Fibroblast of villous mesenchyme (primary cell): ENCODE data around the gene GOLIM4. TPM values are rescaled to one million over a fixed set of nuclear protein-coding genes. Genes with fewer than 3 reads are reported as not detected.

ENCODE experiments used
- DNase-seq: peaks from one replicate; pipeline ENCODE4 v3.0.0-alpha.2; 2010; ENCODE audit warnings: low read depth
- H3K4me3 ChIP-seq: 2 replicates; pipeline ENCODE4 v1.5.1; 2011; ENCODE audit warnings: low read depth, mild to moderate bottlenecking, low read length
- total RNA-seq: library from RNA; depleted of rRNA; stranded (reverse); fragments of >200 nt; gene quantifications from 2 replicates; pipeline ENCODE4 v1.2.3, GENCODE V29; 2012
- TF ChIP-seq, protein P1 (sequence below): IDR thresholded peaks from 2 replicates; pipeline ENCODE4 v1.5.1; 2012; ENCODE audit warnings: low read depth, mild to moderate bottlenecking, low read length; ENCODE audit not compliant: insufficient read depth

The GOLIM4 gene
- total RNA-seq, 1 donor = 49.2 TPM

DNA sequence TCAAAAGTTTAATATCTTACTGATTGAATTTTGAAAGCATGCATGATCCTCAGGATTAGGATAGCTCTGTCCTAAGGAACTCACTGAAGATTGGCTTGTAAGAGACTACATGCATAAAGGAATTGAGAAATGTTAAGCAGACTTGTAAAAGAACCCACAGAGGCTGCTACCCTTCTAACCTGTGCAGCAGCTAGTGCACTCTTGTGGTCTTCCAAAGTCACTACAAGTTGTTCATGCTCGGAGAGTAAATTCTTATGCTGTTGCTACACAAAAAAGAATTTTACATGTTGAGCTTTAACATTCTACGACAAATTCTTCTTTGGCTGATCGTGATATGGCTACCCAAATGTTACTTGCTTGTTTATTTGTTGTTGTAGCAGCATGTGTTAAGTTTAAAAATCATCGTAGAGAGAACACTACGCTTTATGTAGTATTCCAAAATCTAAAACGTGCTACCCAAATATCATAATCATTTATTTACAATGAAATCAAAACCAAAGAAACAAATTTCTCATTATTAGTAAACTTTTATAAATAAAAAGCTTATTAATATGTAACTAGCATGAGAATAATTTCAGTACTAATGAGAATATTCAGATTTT, 55.0 kb downstream of the GOLIM4 start:
- TF ChIP-seq, protein P1, sequence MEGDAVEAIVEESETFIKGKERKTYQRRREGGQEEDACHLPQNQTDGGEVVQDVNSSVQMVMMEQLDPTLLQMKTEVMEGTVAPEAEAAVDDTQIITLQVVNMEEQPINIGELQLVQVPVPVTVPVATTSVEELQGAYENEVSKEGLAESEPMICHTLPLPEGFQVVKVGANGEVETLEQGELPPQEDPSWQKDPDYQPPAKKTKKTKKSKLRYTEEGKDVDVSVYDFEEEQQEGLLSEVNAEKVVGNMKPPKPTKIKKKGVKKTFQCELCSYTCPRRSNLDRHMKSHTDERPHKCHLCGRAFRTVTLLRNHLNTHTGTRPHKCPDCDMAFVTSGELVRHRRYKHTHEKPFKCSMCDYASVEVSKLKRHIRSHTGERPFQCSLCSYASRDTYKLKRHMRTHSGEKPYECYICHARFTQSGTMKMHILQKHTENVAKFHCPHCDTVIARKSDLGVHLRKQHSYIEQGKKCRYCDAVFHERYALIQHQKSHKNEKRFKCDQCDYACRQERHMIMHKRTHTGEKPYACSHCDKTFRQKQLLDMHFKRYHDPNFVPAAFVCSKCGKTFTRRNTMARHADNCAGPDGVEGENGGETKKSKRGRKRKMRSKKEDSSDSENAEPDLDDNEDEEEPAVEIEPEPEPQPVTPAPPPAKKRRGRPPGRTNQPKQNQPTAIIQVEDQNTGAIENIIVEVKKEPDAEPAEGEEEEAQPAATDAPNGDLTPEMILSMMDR = peak; percentile 92
- DNase-seq = peak; percentile 89

DNA sequence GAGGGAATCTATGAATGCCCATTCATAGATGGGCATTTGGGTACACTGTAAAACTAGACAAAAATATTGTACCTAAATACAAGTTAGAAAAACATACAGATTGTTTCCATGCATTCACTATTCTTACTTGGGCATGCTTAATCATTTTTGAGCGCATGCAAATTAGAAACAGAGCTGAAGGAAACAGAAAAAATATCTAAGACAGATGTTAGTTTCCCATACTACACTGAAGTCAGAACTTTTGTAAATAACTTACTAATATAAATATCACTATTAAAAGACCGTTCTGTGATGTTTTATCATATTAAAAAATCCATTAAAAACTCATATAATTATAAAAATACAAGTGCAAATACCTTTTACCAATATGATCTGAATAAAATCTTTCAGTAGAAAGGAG, 58.7 kb downstream of the GOLIM4 start:
- no peak overlapping the region for H3K4me3 ChIP-seq
- TF ChIP-seq, protein P1 = no peak
- DNase-seq = no peak

More for the DNA sequence above, 55.0 kb downstream of the GOLIM4 start:
- no peak overlapping the region for H3K4me3 ChIP-seq

DNA sequence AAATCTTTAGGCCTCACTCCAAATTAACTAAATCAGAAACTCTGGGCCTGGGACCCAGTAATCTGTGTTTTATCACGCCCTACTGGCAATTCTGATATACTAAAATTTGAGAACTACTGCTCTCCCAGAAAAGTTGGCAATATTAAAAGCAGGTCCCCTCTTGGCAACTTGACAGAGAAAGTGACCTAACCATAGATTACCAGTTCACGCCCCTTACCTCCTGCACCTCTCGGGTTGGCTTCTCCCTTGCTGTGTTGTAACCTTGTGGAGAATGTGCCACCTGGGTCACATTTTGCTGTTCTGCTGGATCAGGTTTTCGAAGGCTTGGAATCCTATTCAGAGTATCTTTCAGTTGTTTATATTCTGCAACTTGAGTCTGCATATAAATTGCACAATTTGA, 59.1 kb downstream of the GOLIM4 start:
- no peak for DNase-seq
- H3K4me3 ChIP-seq = no peak overlapping the region
- TF ChIP-seq, protein P1 = no peak

DNA sequence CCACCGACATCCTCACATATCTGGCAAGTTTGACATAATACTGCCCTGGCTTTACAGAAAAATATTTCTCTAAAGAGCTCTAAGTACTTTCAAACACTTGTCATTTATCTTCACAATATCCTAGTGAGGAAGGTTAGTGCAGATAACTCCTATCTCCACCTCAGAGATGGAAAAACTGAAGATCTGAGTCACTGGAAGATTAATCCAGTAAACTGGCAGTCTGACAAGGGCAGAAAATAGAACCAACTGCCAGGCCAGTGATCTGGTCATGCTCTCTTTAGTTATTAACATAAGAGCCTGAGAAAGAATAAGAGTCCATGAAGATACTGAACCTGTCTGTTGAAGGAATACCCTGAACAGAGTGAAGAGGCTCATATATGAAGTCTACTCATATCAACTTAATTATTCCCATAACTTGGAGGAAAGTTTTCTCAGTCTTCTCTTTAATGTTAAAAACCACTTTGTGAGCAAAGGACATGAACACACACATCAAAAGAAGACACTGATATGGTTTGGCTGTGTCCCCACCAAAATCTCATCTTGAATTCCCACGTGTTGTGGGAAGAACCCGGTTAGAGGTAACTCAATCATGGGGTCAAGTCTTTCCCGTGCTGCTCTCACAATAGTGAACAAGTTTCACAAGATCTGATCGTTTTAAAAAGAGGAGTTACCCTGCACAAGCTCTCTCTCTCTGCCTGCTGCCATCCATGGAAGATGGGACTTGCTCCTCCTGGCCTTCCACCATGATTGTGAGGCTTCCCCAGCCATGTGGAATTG, 61.4 kb downstream of the GOLIM4 start:
- DNase-seq = peak; percentile 75
- H3K4me3 ChIP-seq = no peak overlapping the region
- TF ChIP-seq, protein P1 = no peak

DNA sequence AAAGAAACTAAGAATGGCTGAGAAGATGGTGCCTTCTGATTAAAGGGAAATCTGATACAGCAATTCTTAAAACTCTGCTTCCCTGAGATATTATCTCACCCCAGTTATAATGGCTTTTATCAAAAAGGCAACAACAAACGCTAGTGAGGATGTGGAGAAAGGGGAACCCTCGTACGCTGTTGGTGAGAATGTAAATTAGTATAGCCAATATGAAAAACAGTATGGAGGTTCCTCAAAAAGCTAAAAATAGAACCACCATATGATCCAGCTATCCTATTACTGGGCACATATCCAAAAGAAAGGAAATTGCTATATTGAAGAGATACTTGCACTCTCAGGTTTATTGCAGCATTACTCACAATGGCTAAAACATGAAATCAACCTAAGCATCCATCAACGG, 65.1 kb downstream of the GOLIM4 start:
- no peak overlapping the region for H3K4me3 ChIP-seq
- no peak for DNase-seq
- TF ChIP-seq, protein P1 = no peak

DNA sequence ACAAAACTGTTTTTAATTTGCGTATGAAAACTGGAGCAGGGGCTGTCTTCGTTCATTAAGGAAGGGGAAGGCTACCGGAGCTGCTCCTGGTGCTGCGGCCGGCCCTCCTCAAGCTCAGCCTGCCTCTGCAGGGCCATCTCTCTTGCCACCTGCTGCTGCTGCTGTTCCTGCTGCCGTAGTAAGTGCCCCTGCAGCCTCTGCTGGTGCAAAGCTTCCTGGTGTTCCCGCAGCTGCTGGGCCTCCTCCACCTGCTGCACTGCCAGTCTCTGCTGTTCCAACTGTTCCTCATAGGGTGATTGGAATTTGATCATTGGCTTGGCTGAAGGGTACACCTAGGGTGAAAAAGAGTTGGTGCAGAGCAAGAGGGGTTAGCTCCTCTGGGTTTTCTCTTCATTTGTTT, 66.0 kb downstream of the GOLIM4 start:
- TF ChIP-seq, protein P1 = no peak
- no peak for DNase-seq
- no peak overlapping the region for H3K4me3 ChIP-seq
